ENCODE measurements around the gene PLA2G7. TPM values are rescaled to one million over a fixed set of nuclear protein-coding genes. Genes with fewer than 3 reads are reported as not detected.

The PLA2G7 gene
- total RNA-seq, 4 donors from 2014 or later: 1.0 to 24.4 (median 3.2) TPM

- TF ChIP-seq, protein P1, sequence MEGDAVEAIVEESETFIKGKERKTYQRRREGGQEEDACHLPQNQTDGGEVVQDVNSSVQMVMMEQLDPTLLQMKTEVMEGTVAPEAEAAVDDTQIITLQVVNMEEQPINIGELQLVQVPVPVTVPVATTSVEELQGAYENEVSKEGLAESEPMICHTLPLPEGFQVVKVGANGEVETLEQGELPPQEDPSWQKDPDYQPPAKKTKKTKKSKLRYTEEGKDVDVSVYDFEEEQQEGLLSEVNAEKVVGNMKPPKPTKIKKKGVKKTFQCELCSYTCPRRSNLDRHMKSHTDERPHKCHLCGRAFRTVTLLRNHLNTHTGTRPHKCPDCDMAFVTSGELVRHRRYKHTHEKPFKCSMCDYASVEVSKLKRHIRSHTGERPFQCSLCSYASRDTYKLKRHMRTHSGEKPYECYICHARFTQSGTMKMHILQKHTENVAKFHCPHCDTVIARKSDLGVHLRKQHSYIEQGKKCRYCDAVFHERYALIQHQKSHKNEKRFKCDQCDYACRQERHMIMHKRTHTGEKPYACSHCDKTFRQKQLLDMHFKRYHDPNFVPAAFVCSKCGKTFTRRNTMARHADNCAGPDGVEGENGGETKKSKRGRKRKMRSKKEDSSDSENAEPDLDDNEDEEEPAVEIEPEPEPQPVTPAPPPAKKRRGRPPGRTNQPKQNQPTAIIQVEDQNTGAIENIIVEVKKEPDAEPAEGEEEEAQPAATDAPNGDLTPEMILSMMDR (IDR thresholded peaks at IDR 0.05): no peak
- ATAC-seq (ENCODE audit: low FRiP score) (no peak), DNase-seq (ENCODE audit: low spot score) (no peak)
Observed at GRCh38 chr6:46736906-46737305, 1.7 kb upstream of the PLA2G7 start.

DNA sequence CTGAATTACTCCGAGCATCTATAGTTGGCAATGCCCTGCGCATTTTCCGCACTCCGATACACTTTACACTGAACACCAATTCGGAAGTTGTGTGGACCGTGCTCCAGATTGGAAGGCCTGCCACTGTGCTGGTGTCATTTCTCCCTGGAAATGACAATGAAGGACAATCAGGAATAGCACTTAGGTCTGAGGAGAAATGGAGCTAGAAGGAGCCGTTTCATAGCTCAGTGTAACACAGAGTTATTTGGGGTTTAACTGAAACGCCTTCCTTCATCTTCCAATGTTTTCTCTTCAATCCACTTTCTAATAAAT is 501 bp upstream of the PLA2G7 start:
- TF ChIP-seq, protein P1 (IDR thresholded peaks at IDR 0.05): no peak
- ATAC-seq (ENCODE audit: low FRiP score): no peak
- no peak for DNase-seq (ENCODE audit: low spot score)

GRCh38 chr6:46733341-46733801 is 1.8 kb downstream of the PLA2G7 start:
- TF ChIP-seq, protein P1 (IDR thresholded peaks at IDR 0.05): no peak
- no peak for ATAC-seq (ENCODE audit: low FRiP score)
- no peak for DNase-seq (ENCODE audit: low spot score)

- TF ChIP-seq, protein P1 (IDR thresholded peaks at IDR 0.05): no peak
- DNase-seq (ENCODE audit: low spot score): no peak
- no peak for ATAC-seq (ENCODE audit: low FRiP score)
Observed at GRCh38 chr6:46730921-46731461, 4.2 kb downstream of the PLA2G7 start.

DNA sequence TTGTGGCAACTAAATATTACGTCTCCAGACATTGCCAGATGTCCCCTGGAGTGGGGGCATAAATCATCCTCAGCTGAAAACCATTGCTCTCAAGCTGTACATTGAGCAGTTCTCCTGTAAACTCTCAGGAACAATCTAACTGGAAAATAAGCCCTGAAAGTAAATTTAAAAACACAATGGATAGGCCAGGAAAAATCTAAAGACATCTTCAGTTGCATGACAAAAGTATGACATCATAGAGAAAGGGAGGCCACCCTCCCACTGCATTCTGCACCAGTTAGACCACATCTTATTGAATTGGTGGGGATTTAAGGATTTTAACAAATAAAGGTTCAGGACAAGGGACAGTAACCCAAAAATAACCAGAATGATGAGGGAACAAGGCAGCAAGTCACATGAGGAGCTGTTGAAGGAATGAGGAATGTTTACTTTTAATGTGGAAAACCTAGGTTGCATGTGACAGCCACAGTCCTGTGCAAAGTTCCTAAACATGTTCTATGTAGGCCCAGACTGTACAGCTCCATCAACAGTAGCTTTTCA is 5.3 kb downstream of the PLA2G7 start:
- DNase-seq (ENCODE audit: low spot score) (no peak), ATAC-seq (ENCODE audit: low FRiP score) (no peak)
- TF ChIP-seq, protein P1 (IDR thresholded peaks at IDR 0.05): no peak

- no peak for ATAC-seq (ENCODE audit: low FRiP score)
- TF ChIP-seq, protein P1 (IDR thresholded peaks at IDR 0.05): no peak
- no peak for DNase-seq (ENCODE audit: low spot score)
Observed at GRCh38 chr6:46720401-46720800, 14.8 kb downstream of the PLA2G7 start.

DNA sequence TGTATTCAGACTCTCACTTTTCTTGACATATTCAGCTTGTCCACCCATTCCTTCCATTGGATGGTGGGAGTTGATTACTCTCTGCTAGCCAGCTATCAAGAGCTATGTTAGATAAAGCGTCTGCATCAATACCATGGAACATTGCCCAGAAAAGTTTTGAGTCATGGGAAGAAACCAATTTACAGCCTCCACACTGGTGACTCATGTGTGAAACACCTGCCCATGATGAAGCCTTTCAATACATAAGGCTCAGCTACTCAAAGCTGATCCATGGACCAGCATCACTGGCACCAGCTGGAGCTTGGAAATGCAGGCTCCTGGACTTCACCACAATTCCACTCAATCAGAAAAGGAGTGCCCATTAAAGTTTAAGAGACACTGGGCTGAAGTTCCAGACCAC is 16.1 kb downstream of the PLA2G7 start:
- DNase-seq (ENCODE audit: low spot score): no peak
- ATAC-seq (ENCODE audit: low FRiP score): peak; percentile 81
- TF ChIP-seq, protein P1 (IDR thresholded peaks at IDR 0.05): no peak

All from omental fat pad (tissue), 4 donors.